ENCODE data around the gene CSNK2B. TPM values are rescaled to one million over a fixed set of nuclear protein-coding genes. Genes with fewer than 3 reads are reported as not detected.
A peak's percentile ranks its signal among the peaks of the same experiment; 100 is the strongest.

CSNK2B gene
- total and polyA plus RNA-seq, 9 of the 15 experiments (the other 6 are each of a cell fraction or from before 2014, with no cell fraction given), result 120 to 1,126 (median 529) TPM

DNA sequence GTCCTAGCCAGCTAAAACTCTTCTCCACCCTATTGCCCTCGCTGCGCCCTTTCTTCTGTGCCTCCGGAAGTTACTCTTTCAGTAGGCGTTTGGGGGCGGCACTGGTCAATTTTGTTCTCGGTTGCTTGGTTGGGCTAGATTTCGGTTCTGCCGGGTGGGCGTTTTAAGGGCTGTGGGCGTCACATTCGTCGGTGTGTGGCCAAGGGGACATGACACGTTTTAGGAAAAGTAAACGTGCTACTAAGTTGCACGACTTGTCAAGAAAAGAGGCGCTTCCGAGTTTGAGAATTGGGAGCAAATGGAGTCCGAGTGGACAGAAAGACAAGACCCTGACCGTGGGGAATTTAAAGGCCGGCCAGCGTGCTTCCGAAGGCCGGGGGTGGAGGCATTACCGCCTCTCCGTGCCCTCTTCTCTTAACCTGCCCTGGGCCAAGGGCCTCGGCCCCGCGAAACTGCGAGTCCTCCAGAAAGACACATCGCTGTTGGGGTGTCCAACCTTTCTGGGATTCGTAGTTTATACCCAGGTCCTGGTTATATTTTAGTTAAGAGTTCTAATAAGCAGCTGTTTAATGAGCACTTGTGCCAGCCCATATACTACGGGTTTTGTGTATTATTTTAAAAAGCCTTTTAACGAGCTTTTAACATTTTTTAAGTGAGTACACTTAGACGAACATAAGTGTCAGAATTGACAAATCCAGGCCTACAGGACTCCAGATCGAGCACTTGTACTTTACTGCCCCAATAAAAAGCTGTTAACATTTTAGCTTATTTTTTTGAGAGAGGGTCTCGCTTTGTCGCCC is 12.8 kb upstream of the CSNK2B start (continued):
- TF ChIP-seq, protein P1, sequence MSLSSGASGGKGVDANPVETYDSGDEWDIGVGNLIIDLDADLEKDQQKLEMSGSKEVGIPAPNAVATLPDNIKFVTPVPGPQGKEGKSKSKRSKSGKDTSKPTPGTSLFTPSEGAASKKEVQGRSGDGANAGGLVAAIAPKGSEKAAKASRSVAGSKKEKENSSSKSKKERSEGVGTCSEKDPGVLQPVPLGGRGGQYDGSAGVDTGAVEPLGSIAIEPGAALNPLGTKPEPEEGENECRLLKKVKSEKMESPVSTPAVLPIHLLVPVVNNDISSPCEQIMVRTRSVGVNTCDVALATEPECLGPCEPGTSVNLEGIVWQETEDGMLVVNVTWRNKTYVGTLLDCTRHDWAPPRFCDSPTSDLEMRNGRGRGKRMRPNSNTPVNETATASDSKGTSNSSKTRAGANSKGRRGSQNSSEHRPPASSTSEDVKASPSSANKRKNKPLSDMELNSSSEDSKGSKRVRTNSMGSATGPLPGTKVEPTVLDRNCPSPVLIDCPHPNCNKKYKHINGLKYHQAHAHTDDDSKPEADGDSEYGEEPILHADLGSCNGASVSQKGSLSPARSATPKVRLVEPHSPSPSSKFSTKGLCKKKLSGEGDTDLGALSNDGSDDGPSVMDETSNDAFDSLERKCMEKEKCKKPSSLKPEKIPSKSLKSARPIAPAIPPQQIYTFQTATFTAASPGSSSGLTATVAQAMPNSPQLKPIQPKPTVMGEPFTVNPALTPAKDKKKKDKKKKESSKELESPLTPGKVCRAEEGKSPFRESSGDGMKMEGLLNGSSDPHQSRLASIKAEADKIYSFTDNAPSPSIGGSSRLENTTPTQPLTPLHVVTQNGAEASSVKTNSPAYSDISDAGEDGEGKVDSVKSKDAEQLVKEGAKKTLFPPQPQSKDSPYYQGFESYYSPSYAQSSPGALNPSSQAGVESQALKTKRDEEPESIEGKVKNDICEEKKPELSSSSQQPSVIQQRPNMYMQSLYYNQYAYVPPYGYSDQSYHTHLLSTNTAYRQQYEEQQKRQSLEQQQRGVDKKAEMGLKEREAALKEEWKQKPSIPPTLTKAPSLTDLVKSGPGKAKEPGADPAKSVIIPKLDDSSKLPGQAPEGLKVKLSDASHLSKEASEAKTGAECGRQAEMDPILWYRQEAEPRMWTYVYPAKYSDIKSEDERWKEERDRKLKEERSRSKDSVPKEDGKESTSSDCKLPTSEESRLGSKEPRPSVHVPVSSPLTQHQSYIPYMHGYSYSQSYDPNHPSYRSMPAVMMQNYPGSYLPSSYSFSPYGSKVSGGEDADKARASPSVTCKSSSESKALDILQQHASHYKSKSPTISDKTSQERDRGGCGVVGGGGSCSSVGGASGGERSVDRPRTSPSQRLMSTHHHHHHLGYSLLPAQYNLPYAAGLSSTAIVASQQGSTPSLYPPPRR (CRISPR knock-in tag; IDR thresholded peaks at IDR 0.05; ENCODE audit: borderline replicate concordance), result peak; percentile 79; the same call in 1 of the 2 replicates
- TF ChIP-seq, protein P2, sequence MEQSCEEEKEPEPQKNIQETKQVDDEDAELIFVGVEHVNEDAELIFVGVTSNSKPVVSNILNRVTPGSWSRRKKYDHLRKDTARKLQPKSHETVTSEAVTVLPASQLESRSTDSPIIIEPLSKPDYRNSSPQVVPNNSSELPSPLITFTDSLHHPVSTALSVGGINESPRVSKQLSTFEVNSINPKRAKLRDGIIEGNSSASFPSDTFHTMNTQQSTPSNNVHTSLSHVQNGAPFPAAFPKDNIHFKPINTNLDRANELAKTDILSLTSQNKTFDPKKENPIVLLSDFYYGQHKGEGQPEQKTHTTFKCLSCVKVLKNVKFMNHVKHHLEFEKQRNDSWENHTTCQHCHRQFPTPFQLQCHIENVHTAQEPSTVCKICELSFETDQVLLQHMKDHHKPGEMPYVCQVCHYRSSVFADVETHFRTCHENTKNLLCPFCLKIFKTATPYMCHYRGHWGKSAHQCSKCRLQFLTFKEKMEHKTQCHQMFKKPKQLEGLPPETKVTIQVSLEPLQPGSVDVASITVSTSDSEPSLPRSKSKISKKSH (CRISPR knock-in tag; IDR thresholded peaks at IDR 0.05), result no peak
- TF ChIP-seq L3MBTL2 (IDR thresholded peaks at IDR 0.05), result peak; percentile 63; the same call in 1 of the 2 replicates
- TF ChIP-seq YY1 (IDR thresholded peaks at IDR 0.05; ENCODE audit: borderline replicate concordance in 1 of 3, control insufficient read depth in 1 of 3, extremely low read depth in 1 of 3, insufficient read depth in 3 of 3, insufficient read length in 1 of 3, insufficient replicate concordance in 2 of 3, low read depth in 1 of 3, low read length in 2 of 3), result peak in 1 of 3 experiments; percentile 71
- no peak for TF ChIP-seq ZNF24 (IDR thresholded peaks at IDR 0.05)
- TF ChIP-seq ZNF224 (CRISPR knock-in tag; IDR thresholded peaks at IDR 0.05), result peak; percentile 74; the same call in 1 of the 2 replicates
- peak; percentile 99 for TF ChIP-seq ETV5 (CRISPR knock-in tag; IDR thresholded peaks at IDR 0.05; ENCODE audit: low read depth)
- TF ChIP-seq KLF1 (tag; IDR thresholded peaks at IDR 0.05), result peak; percentile 85
- TF ChIP-seq MTA2 (IDR thresholded peaks at IDR 0.05; ENCODE audit: low read depth), result peak; percentile 70; the same call in 1 of the 2 replicates
- TF ChIP-seq, protein P3, sequence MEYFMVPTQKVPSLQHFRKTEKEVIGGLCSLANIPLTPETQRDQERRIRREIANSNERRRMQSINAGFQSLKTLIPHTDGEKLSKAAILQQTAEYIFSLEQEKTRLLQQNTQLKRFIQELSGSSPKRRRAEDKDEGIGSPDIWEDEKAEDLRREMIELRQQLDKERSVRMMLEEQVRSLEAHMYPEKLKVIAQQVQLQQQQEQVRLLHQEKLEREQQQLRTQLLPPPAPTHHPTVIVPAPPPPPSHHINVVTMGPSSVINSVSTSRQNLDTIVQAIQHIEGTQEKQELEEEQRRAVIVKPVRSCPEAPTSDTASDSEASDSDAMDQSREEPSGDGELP (CRISPR knock-in tag; IDR thresholded peaks at IDR 0.05; ENCODE audit: borderline replicate concordance), result no peak
- no peak for TF ChIP-seq ZNF354B (CRISPR knock-in tag; IDR thresholded peaks at IDR 0.05)
- TF ChIP-seq MIER1 (IDR thresholded peaks at IDR 0.05; ENCODE audit: low read depth), result peak; percentile 72; the same call in 1 of the 2 replicates
- no peak for TF ChIP-seq COPS2 (conservative IDR thresholded peaks at IDR 0.05)
- no peak for TF ChIP-seq PURB (CRISPR knock-in tag; IDR thresholded peaks at IDR 0.05; ENCODE audit: low read depth)
